Right lobe of liver (tissue), 6 donors: Measurements from ENCODE around the gene MOB3A. TPM values are rescaled to one million over a fixed set of nuclear protein-coding genes. Genes with fewer than 3 reads are reported as not detected.

Experiments used
- ATAC-seq, 4 donors: fragments of 200-7000 bp; cut with Tn5 transposase; one replicate each; pipeline ENCODE4 v1.9.1; 2020; ENCODE audit warnings: mild to moderate bottlenecking in 4 of 4, moderate library complexity in 4 of 4
- DNase-seq, 3 donors: peaks; one replicate each; pipeline ENCODE4 v3.0.0-alpha.2; 2020
- H3K27ac ChIP-seq, 3 donors: fragments of 200-600 bp; one replicate each; pipeline ENCODE4 v1.8.0; 2022
- H3K27me3 ChIP-seq, 2 donors: fragments of 200-600 bp; one replicate each; pipeline ENCODE4 v1.8.0; 2022
- H3K36me3 ChIP-seq, 4 donors: fragments of 200-600 bp; sonication (generic) in 1 of 4; one replicate each; pipeline versions ENCODE4 v1.5.1 to v1.8.0; 2017 to 2022; ENCODE audit warnings: control low read depth in 1 of 4
- H3K4me1 ChIP-seq, 4 donors: fragments of 200-600 bp; sonication (generic) in 1 of 4; one replicate each; pipeline versions ENCODE4 v1.5.1 to v1.8.0; 2017 to 2022; ENCODE audit warnings: control low read depth in 1 of 4
- H3K4me3 ChIP-seq, 3 donors: fragments of 200-600 bp; one replicate each; pipeline ENCODE4 v1.8.0; 2022
- H3K9me3 ChIP-seq, 4 donors: fragments of 200-600 bp; sonication (generic) in 1 of 4; one replicate each; pipeline versions ENCODE4 v1.5.1 to v1.8.0; 2017 to 2022; ENCODE audit warnings: control low read depth in 1 of 4
- CTCF ChIP-seq, 4 donors: fragments of 200-600 bp in 3 of 4; fragments of 450-650 bp in 1 of 4; IDR thresholded peaks; one replicate each; pipeline versions ENCODE4 v1.5.1 to v1.8.0; 2016 to 2022; ENCODE audit warnings: antibody characterized with exemption in 4 of 4, mild to moderate bottlenecking in 2 of 4
- POLR2A ChIP-seq: fragments of 450-650 bp; IDR thresholded peaks from one replicate; pipeline ENCODE4 v1.6.1; 2017; ENCODE audit warnings: antibody characterized with exemption, mild to moderate bottlenecking
- WGBS: methylation state at CpG from one replicate; pipeline ENCODE4 v1.1.6; 2018; ENCODE audit warnings: low coverage, low lambda C conversion rate; ENCODE audit not compliant: insufficient coverage; ENCODE audit errors: missing lambda C conversion rate; 5-methylcytosine and 5-hydroxymethylcytosine counted together
- intact Hi-C, 2 donors: fragments of 100-400 bp; cut with DNase I; formaldehyde crosslinking; loops; one replicate each; pipeline versions ENCODE4 v1.11.2 to v1.14.1; 2022
- total RNA-seq, 6 experiments: library from RNA; depleted of rRNA in 2 of 6; stranded (reverse); fragments of >200 nt in 2 of 6; fragmentation: NEBNext Ultra II Directional in 3 of 6; extraction: Animal tissue kit (Norgen Biotek cat#: 25700) in 3 of 6; gene quantifications; one replicate each; pipeline versions ENCODE4 v1.1.0 to v1.2.4, GENCODE V29; 2016 to 2023
- donor health status: DM: no; HTN: yes; CAD: no.
- donor health status: DM: no; HTN: no; CAD: no.
- donor health status: DM: no; HTN: no; CAD: no.
- donor health status: DM: no; HTN: yes; CAD: no.
- donor health status: DM: no; HTN: yes; CAD: no.

Gene MOB3A
- total RNA-seq, 6 experiments from 2014 or later = 8.3 to 13.8 (median 10.8) TPM

- H3K9me3 ChIP-seq = peaks cover 0 to 6% (median 0%) of the 10 kb centered on the region in 4 donors
- H3K36me3 ChIP-seq = peaks cover 0 to 9% (median under 1%) of the 10 kb centered on the region in 4 donors
- intact Hi-C loops = no loop called here
- peak overlapping the region in 2 of 3 donors; percentile 98 to 100 for H3K27ac ChIP-seq
- WGBS = no CpG with 5 or more reads among the region's 6 CpGs
- TF ChIP-seq CTCF (IDR thresholded peaks at IDR 0.05) (no peak), POLR2A (no peak)
- no peaks in the 10 kb centered on the region for H3K27me3 ChIP-seq
- H3K4me1 ChIP-seq = peaks cover 4 to 18% (median 10%) of the 10 kb centered on the region in 4 donors
- no peak overlapping the region for H3K4me3 ChIP-seq
- ATAC-seq = no peak
- no peak for DNase-seq
Observed at GRCh38 chr19:2033115-2033824, 62.9 kb downstream of the MOB3A start.

GRCh38 chr19:2032296-2032941 lies 63.7 kb downstream of the MOB3A start:
- peak; percentile 43 for TF ChIP-seq POLR2A
- TF ChIP-seq CTCF (IDR thresholded peaks at IDR 0.05) = no peak
- no peaks in the 10 kb centered on the region for H3K27me3 ChIP-seq
- peak overlapping the region; percentile 93 to 100 (median 98) for H3K27ac ChIP-seq
- 5% methylated on average over 14 of the region's 19 CpGs for WGBS
- H3K9me3 ChIP-seq = peaks cover 0 to 6% (median 0%) of the 10 kb centered on the region in 4 donors
- intact Hi-C loops = no loop called here
- ATAC-seq (peak; percentile 91 to 93 (median 92)), DNase-seq (peak; percentile 96 to 99 (median 98))
- peak overlapping the region in 1 of 3 donors; percentile 14 for H3K4me3 ChIP-seq
- H3K36me3 ChIP-seq = peaks cover 0 to 2% (median 0%) of the 10 kb centered on the region in 4 donors
- peaks cover 4 to 27% (median 14%) of the 10 kb centered on the region in 4 donors for H3K4me1 ChIP-seq

GRCh38 chr19:2027361-2027760 lies 68.8 kb downstream of the MOB3A start:
- Histone ChIP-seq H3K4me1 (peaks cover under 1 to 30% (median 11%) of the 10 kb centered on the region in 4 donors), H3K36me3 (no peaks in the 10 kb centered on the region), H3K9me3 (no peaks in the 10 kb centered on the region), H3K4me3 (no peak overlapping the region), H3K27me3 (no peaks in the 10 kb centered on the region), H3K27ac (peak overlapping the region in 2 of 3 donors; percentile 64 to 88)
- intact Hi-C loops = no loop called here
- 35% methylated on average over 9 of the region's 9 CpGs for WGBS
- DNase-seq (peak in 1 of 3 donors; percentile 63), ATAC-seq (peak; percentile 44 to 66 (median 58))
- TF ChIP-seq POLR2A = no peak
- TF ChIP-seq CTCF (IDR thresholded peaks at IDR 0.05) = no peak

- intact Hi-C loops = no loop called here
- TF ChIP-seq CTCF (IDR thresholded peaks at IDR 0.05) (no peak), POLR2A (no peak)
- WGBS = 42% methylated on average over 10 of the region's 10 CpGs
- peak overlapping the region in 2 of 3 donors; percentile 64 to 88 for H3K27ac ChIP-seq
- peak in 2 of 3 donors; percentile 73 to 74 for DNase-seq
- peaks cover 0 to 25% (median 7%) of the 10 kb centered on the region in 4 donors for H3K4me1 ChIP-seq
- H3K27me3 ChIP-seq = no peaks in the 10 kb centered on the region
- no peak overlapping the region for H3K4me3 ChIP-seq
- no peaks in the 10 kb centered on the region for H3K36me3 ChIP-seq
- peak; percentile 70 to 81 (median 76) for ATAC-seq
- H3K9me3 ChIP-seq = no peaks in the 10 kb centered on the region
Observed at GRCh38 chr19:2026770-2027169, 69.4 kb downstream of the MOB3A start.
